K562 (cell line): ENCODE results near the gene SIGLEC6. TPM values are rescaled to one million over a fixed set of nuclear protein-coding genes. Genes with fewer than 3 reads are reported as not detected.
A peak's percentile ranks its signal among the peaks of the same experiment; 100 is the strongest.

Experiments
- EHMT2 ChIP-seq: fragments of 450-650 bp; IDR thresholded peaks from 2 replicates; pipeline ENCODE4 v1.6.1; 2018; ENCODE audit warnings: antibody characterized with exemption
- ELF1 ChIP-seq: fragments of 200-800 bp; sonication (Bioruptor generic); IDR thresholded peaks from 2 replicates; pipeline ENCODE4 v1.6.1; 2016; ENCODE audit warnings: missing genetic modification characterization, missing compliant biosample characterization
- EZH2 ChIP-seq: IDR thresholded peaks from 2 replicates; pipeline ENCODE4 v1.6.1; 2012; ENCODE audit warnings: low read depth, mild to moderate bottlenecking, inconsistent platforms, low read length, borderline replicate concordance
- GATAD2B ChIP-seq: fragments of 450-650 bp; IDR thresholded peaks from 2 replicates; pipeline ENCODE4 v1.6.1; 2017; ENCODE audit warnings: mild to moderate bottlenecking, borderline replicate concordance
- HDAC1 ChIP-seq, 2 experiments: fragments of 450-650 bp; IDR thresholded peaks; 2 replicates each; pipeline ENCODE4 v1.6.1; 2016 to 2017; ENCODE audit warnings: inconsistent platforms in 1 of 2, mild to moderate bottlenecking in 1 of 2, moderate library complexity in 1 of 2
- HMG20B ChIP-seq: fragments of 250-450 bp; sonication (Bioruptor Pico); IDR thresholded peaks from 2 replicates; pipeline ENCODE4 v1.5.0; 2021; ENCODE audit warnings: mild to moderate bottlenecking
- HNRNPH1 ChIP-seq: fragments of 200-400 bp; formaldehyde crosslinking; optimal IDR thresholded peaks from 2 replicates; pipeline ENCODE3; 2017; ENCODE audit warnings: low read depth, mild to moderate bottlenecking, low read length, moderate library complexity
- KDM4B ChIP-seq, 2 experiments: fragments of 450-650 bp in 1 of 2; sonication (generic) in 1 of 2; IDR thresholded peaks; 2 replicates each; pipeline ENCODE4 v1.6.1; 2016 to 2017; ENCODE audit warnings: borderline replicate concordance in 2 of 2, antibody characterized with exemption in 1 of 2, low read depth in 1 of 2, mild to moderate bottlenecking in 1 of 2
- MEF2D ChIP-seq: conservative IDR thresholded peaks from 2 replicates; pipeline ENCODE4 v1.6.1; 2016; ENCODE audit warnings: low read depth, missing genetic modification characterization, missing compliant biosample characterization
- NR1H2 ChIP-seq: sonication (generic); formaldehyde crosslinking; IDR thresholded peaks from 2 replicates; pipeline ENCODE4 v1.4.0; 2020; ENCODE audit warnings: mild to moderate bottlenecking, missing genetic modification reagents
- NR2C1 ChIP-seq, 2 experiments: fragments of 450-650 bp; IDR thresholded peaks; 2 replicates each; pipeline ENCODE4 v1.6.1; 2017; ENCODE audit warnings: mild to moderate bottlenecking in 2 of 2, antibody characterized with exemption in 1 of 2, inconsistent platforms in 1 of 2, missing compliant biosample characterization in 1 of 2, missing genetic modification characterization in 1 of 2
- PHF8 ChIP-seq: fragments of 200-600 bp; sonication (generic); IDR thresholded peaks from 2 replicates; pipeline ENCODE4 v1.6.1; 2012; ENCODE audit warnings: mixed run types, mild to moderate bottlenecking, inconsistent platforms, low read length, moderate library complexity, borderline replicate concordance
- POLR2B ChIP-seq: fragments of 450-650 bp; IDR thresholded peaks from 2 replicates; pipeline ENCODE4 v1.6.1; 2018; ENCODE audit warnings: low read depth; ENCODE audit not compliant: partially characterized antibody
- RBM15 ChIP-seq: fragments of 200-400 bp; formaldehyde crosslinking; IDR thresholded peaks from 2 replicates; pipeline ENCODE4 v1.6.1; 2018; ENCODE audit warnings: mild to moderate bottlenecking, low read length, moderate library complexity; ENCODE audit not compliant: insufficient read depth
- SMARCA4 ChIP-seq: fragments of 450-650 bp; IDR thresholded peaks from 2 replicates; pipeline ENCODE4 v1.6.1; 2016
- TEAD1 ChIP-seq, 2 experiments: fragments of 450-650 bp in 1 of 2; sonication (generic) in 1 of 2; formaldehyde crosslinking; IDR thresholded peaks; 2 replicates each; pipeline versions ENCODE4 v1.4.0 to v1.8.0; 2020 to 2022; ENCODE audit warnings: mild to moderate bottlenecking in 2 of 2, missing genetic modification reagents in 1 of 2
- TOE1 ChIP-seq, 2 experiments: fragments of 450-650 bp in 1 of 2; sonication (generic) in 1 of 2; formaldehyde crosslinking in 1 of 2; IDR thresholded peaks; 2 replicates each; pipeline versions ENCODE4 v1.7.1 to v1.8.0; 2016 to 2022; ENCODE audit warnings: borderline replicate concordance in 2 of 2, mild to moderate bottlenecking in 2 of 2, antibody characterized with exemption in 1 of 2, inconsistent platforms in 1 of 2, low read depth in 1 of 2, missing genetic modification reagents in 1 of 2, moderate library complexity in 1 of 2
- ZNF551 ChIP-seq: fragments of 250-450 bp; sonication (Bioruptor Pico); IDR thresholded peaks from 2 replicates; pipeline ENCODE4 v1.5.0; 2021; ENCODE audit warnings: mild to moderate bottlenecking, moderate library complexity
- ZNF609 ChIP-seq: sonication (generic); formaldehyde crosslinking; IDR thresholded peaks from 2 replicates; pipeline ENCODE4 v1.8.1; 2023; ENCODE audit warnings: missing genetic modification reagents, mild to moderate bottlenecking, borderline replicate concordance
- ZNF77 ChIP-seq: fragments of 250-450 bp; sonication (Bioruptor Pico); IDR thresholded peaks from 2 replicates; pipeline ENCODE4 v1.5.0; 2020
- ZNF780A ChIP-seq: fragments of 250-450 bp; sonication (Bioruptor Pico); IDR thresholded peaks from 2 replicates; pipeline ENCODE4 v1.5.0; 2021; ENCODE audit warnings: mild to moderate bottlenecking
- polyA plus RNA-seq, 8 experiments: library from polyadenylated mRNA; depleted of rRNA in 4 of 8; stranded (reverse) in 5 of 8; unstranded in 3 of 8; fragments of >200 nt; fragmentation: Nextera tagmentation in 2 of 8; fragmentation: Illumina TruSeq in 1 of 8; extraction: Ambion mirVana in 2 of 8; extraction: Trizol in 1 of 8; gene quantifications; 2 replicates each; pipeline versions ENCODE4 v1.2.1 to v1.2.3, GENCODE V29; 2011 to 2014; ENCODE audit warnings: inconsistent platforms in 1 of 8, missing spikeins in 1 of 8
- total RNA-seq, 7 experiments: library from RNA; depleted of rRNA in 6 of 7; stranded (reverse); fragments of >200 nt in 6 of 7; fragmentation: Illumina TruSeq in 2 of 7; extraction: Trizol in 2 of 7; gene quantifications; 2 replicates each; pipeline versions ENCODE4 v1.2.1 to v1.2.3, GENCODE V29; 2011 to 2021; ENCODE audit warnings: low replicate concordance in 1 of 7
- TF ChIP-seq, protein P1 (sequence below): fragments of 250-450 bp; sonication (Bioruptor Pico); IDR thresholded peaks from 2 replicates; pipeline ENCODE4 v1.9.0; 2021; ENCODE audit warnings: mild to moderate bottlenecking, inconsistent platforms

The SIGLEC6 gene
- total and polyA plus RNA-seq, 9 of the 15 experiments (the other 6 are each of a cell fraction or from before 2014, with no cell fraction given): 0.03 to 17.5 (median 0.71) TPM

DNA sequence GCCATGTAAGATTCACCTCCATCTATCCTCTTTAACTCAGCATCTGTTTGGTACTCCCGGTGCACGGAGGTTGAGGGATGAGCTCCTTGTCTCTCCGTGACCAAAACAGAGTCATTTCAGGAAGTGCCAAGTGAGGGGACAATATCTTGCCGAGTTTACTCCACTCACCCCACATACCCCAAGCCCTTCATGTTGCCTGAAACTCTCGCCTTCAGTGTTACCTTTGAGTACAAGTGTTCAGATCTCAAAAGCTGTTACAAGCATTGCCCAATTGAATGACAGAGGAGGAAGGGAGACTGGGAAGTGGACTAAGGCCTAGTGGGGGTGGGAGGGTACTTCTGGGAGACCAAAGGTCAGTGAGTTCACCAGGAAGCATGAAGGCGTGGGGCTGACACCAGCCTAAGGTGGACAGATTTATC is 23.8 kb downstream of the SIGLEC6 start (continued):
- TF ChIP-seq ZNF551 (CRISPR knock-in tag) (no peak), ZNF780A (CRISPR knock-in tag) (no peak), TEAD1 (CRISPR knock-in tag; IDR thresholded peaks at IDR 0.05) (0 out of 4 replicates have a peak, but pooled peaks of 1 of the 2 experiments have one; percentile 26), ZNF609 (CRISPR knock-in tag) (no peak), HMG20B (no peak), MEF2D (tag) (no peak), GATAD2B (no peak; the same call in 1 of the 2 replicates), TOE1 (IDR thresholded peaks at IDR 0.05; ENCODE audit: borderline replicate concordance) (0 out of 2 replicates have a peak, but pooled peaks have one; percentile 24), TOE1 (CRISPR knock-in tag; IDR thresholded peaks at IDR 0.05; ENCODE audit: borderline replicate concordance, low read depth) (no peak), HDAC1 (IDR thresholded peaks at IDR 0.05) (peak in 1 of 2 experiments; percentile 63; a peak in 1 of 4 replicates), ZNF77 (no peak), RBM15 (no peak), EZH2 (no peak), ELF1 (tag) (peak; percentile 61; the same call in 1 of the 2 replicates), NR1H2 (CRISPR knock-in tag) (no peak), KDM4B (IDR thresholded peaks at IDR 0.05; ENCODE audit: borderline replicate concordance in 2 of 2, low read depth in 1 of 2) (no peak), PHF8 (no peak), EHMT2 (peak; percentile 70), POLR2B (peak; percentile 45), SMARCA4 (no peak), NR2C1 (IDR thresholded peaks at IDR 0.05) (peak; percentile 80), NR2C1 (tag; IDR thresholded peaks at IDR 0.05) (peak; percentile 82), HNRNPH1 (no peak)
- TF ChIP-seq, protein P1, sequence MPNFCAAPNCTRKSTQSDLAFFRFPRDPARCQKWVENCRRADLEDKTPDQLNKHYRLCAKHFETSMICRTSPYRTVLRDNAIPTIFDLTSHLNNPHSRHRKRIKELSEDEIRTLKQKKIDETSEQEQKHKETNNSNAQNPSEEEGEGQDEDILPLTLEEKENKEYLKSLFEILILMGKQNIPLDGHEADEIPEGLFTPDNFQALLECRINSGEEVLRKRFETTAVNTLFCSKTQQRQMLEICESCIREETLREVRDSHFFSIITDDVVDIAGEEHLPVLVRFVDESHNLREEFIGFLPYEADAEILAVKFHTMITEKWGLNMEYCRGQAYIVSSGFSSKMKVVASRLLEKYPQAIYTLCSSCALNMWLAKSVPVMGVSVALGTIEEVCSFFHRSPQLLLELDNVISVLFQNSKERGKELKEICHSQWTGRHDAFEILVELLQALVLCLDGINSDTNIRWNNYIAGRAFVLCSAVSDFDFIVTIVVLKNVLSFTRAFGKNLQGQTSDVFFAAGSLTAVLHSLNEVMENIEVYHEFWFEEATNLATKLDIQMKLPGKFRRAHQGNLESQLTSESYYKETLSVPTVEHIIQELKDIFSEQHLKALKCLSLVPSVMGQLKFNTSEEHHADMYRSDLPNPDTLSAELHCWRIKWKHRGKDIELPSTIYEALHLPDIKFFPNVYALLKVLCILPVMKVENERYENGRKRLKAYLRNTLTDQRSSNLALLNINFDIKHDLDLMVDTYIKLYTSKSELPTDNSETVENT (CRISPR knock-in tag): no peak
